IMR-90 (cell line): ENCODE data around the gene RSRC1. TPM values are rescaled to one million over a fixed set of nuclear protein-coding genes. Genes with fewer than 3 reads are reported as not detected.

Experiments used
- ATAC-seq: fragments of 200-7000 bp; cut with Tn5 transposase; 2 replicates; pipeline ENCODE4 v1.9.1; 2020; ENCODE audit warnings: low read depth, mild to moderate bottlenecking, moderate library complexity
- BruUV-seq: library from RNA; stranded (reverse); fragments of 400-500 nt; replicated peaks from 2 replicates; lab custom pipeline; 2021; lab: Mats Ljungman, UMichigan
- CTCF ChIA-PET: fragments of 300-600 bp; formaldehyde crosslinking; extraction: SDS; loops from one replicate; lab custom pipeline; 2021; ENCODE audit warnings: antibody characterized with exemption; lab: Yijun Ruan, JAX
- POLR2A ChIA-PET: fragments of 300-600 bp; sonication (Branson Sonifier 250); formaldehyde crosslinking; loops from one replicate; lab custom pipeline; 2022; ENCODE audit warnings: antibody characterized with exemption; ENCODE audit not compliant: unreplicated experiment; lab: Charles Lee
- DNase-seq: peaks from one replicate; pipeline ENCODE4 v3.0.0; 2013
- H2AFZ ChIP-seq: replicated peaks from 2 replicates; pipeline ENCODE3; 2013; ENCODE audit warnings: low read length, mild to moderate bottlenecking; ENCODE audit not compliant: poor library complexity
- H2AK5ac ChIP-seq: 2 replicates; pipeline ENCODE4 v1.6.1; 2013; ENCODE audit warnings: low read depth, low read length, inconsistent platforms
- H2AK9ac ChIP-seq: replicated peaks from 2 replicates; pipeline ENCODE3; 2013; ENCODE audit warnings: mild to moderate bottlenecking, low read depth, low read length, moderate library complexity; ENCODE audit not compliant: poor library complexity
- H2BK120ac ChIP-seq: 2 replicates; pipeline ENCODE4 v1.6.1; 2013; ENCODE audit warnings: low read depth, low read length, inconsistent platforms
- H2BK15ac ChIP-seq: 3 replicates; pipeline ENCODE4 v1.6.1; 2013; ENCODE audit warnings: low read depth, low read length, inconsistent platforms
- H2BK20ac ChIP-seq: 2 replicates; pipeline ENCODE4 v1.6.1; 2013; ENCODE audit warnings: low read depth, mild to moderate bottlenecking, inconsistent platforms, low read length, moderate library complexity
- H2BK5ac ChIP-seq: 2 replicates; pipeline ENCODE4 v1.6.1; 2013; ENCODE audit warnings: mild to moderate bottlenecking, low read depth, low read length, inconsistent platforms; ENCODE audit not compliant: poor library complexity, severe bottlenecking
- H3K14ac ChIP-seq: replicated peaks from 2 replicates; pipeline ENCODE4 v1.6.1; 2013; ENCODE audit warnings: low read depth, low read length, inconsistent platforms
- H3K18ac ChIP-seq: 2 replicates; pipeline ENCODE4 v1.6.1; 2013; ENCODE audit warnings: low read depth, low read length, control low read depth
- H3K23ac ChIP-seq: 2 replicates; pipeline ENCODE4 v1.6.1; 2013; ENCODE audit warnings: low read depth, low read length, inconsistent platforms
- H3K27ac ChIP-seq: 2 replicates; pipeline ENCODE4 v1.5.1; 2013; ENCODE audit warnings: mild to moderate bottlenecking, control low read depth, low read length; ENCODE audit not compliant: insufficient read depth
- H3K27me3 ChIP-seq: 2 replicates; pipeline ENCODE4 v1.6.1; 2013; ENCODE audit warnings: low read length; ENCODE audit not compliant: control insufficient read depth, insufficient read depth
- H3K36me3 ChIP-seq: 2 replicates; pipeline ENCODE4 v1.6.1; 2013; ENCODE audit warnings: low read length, mixed read lengths; ENCODE audit not compliant: control insufficient read depth, insufficient read depth
- H3K4ac ChIP-seq: 2 replicates; pipeline ENCODE4 v1.6.1; 2013; ENCODE audit warnings: low read depth, low read length, inconsistent platforms
- H3K4me1 ChIP-seq: 2 replicates; pipeline ENCODE4 v1.6.1; 2013; ENCODE audit warnings: low read length, mixed read lengths; ENCODE audit not compliant: control insufficient read depth, insufficient read depth
- H3K4me2 ChIP-seq: 2 replicates; pipeline ENCODE4 v1.6.1; 2013; ENCODE audit warnings: low read depth, mild to moderate bottlenecking, control low read depth, low read length, moderate library complexity
- H3K4me3 ChIP-seq: 2 replicates; pipeline ENCODE4 v1.5.1; 2013; ENCODE audit warnings: low read depth, mild to moderate bottlenecking, control low read depth, low read length, moderate library complexity; ENCODE audit not compliant: insufficient read depth
- H3K56ac ChIP-seq: 2 replicates; pipeline ENCODE4 v1.6.1; 2013; ENCODE audit warnings: low read length, inconsistent platforms; ENCODE audit not compliant: insufficient read depth; ENCODE audit errors: extremely low read depth
- H3K79me1 ChIP-seq, 2 experiments: 2 replicates each; pipeline ENCODE4 v1.6.1; 2013; ENCODE audit warnings: low read length in 2 of 2, inconsistent platforms in 1 of 2, low read depth in 1 of 2
- H3K9ac ChIP-seq: 2 replicates; pipeline ENCODE4 v1.6.1; 2013; ENCODE audit warnings: low read depth, low read length, control low read depth
- H3K9me1 ChIP-seq: 2 replicates; pipeline ENCODE4 v1.6.1; 2013; ENCODE audit warnings: low read length, inconsistent platforms; ENCODE audit not compliant: insufficient read depth
- H3K9me3 ChIP-seq: 2 replicates; pipeline ENCODE4 v1.6.1; 2013; ENCODE audit warnings: low read length; ENCODE audit not compliant: control insufficient read depth, insufficient read depth
- H4K20me1 ChIP-seq: 2 replicates; pipeline ENCODE4 v1.6.1; 2013; ENCODE audit warnings: low read length, inconsistent platforms; ENCODE audit not compliant: insufficient read depth
- H4K5ac ChIP-seq: 2 replicates; pipeline ENCODE4 v1.6.1; 2013; ENCODE audit warnings: mild to moderate bottlenecking, low read depth, low read length, control low read depth
- H4K8ac ChIP-seq, 2 experiments: 2 replicates each; pipeline ENCODE4 v1.6.1; 2013; ENCODE audit warnings: low read depth in 2 of 2, low read length in 2 of 2, control low read depth in 1 of 2, inconsistent platforms in 1 of 2
- H4K91ac ChIP-seq: 2 replicates; pipeline ENCODE4 v1.6.1; 2013; ENCODE audit warnings: low read depth, low read length, inconsistent platforms; ENCODE audit not compliant: insufficient read depth
- CEBPB ChIP-seq: IDR thresholded peaks from 2 replicates; pipeline ENCODE4 v1.6.1; 2012; ENCODE audit warnings: low read depth, low read length, improper control_type of control experiment
- CHD1 ChIP-seq: IDR thresholded peaks from 2 replicates; pipeline ENCODE4 v1.6.1; 2012; ENCODE audit warnings: low read depth, low read length, improper control_type of control experiment
- CTCF ChIP-seq: conservative IDR thresholded peaks from 2 replicates; pipeline ENCODE4 v1.5.1; 2012; ENCODE audit warnings: mild to moderate bottlenecking, low read depth, low read length, improper control_type of control experiment
- ELK1 ChIP-seq: fragments of 150-350 bp; IDR thresholded peaks from 2 replicates; pipeline ENCODE4 v1.6.1; 2016; ENCODE audit warnings: low read depth, mild to moderate bottlenecking, low read length, moderate library complexity, borderline replicate concordance
- FOS ChIP-seq: fragments of 150-350 bp; IDR thresholded peaks from 2 replicates; pipeline ENCODE4 v1.6.1; 2016; ENCODE audit warnings: low read depth, low read length
- MAFK ChIP-seq: IDR thresholded peaks from 2 replicates; pipeline ENCODE4 v1.6.1; 2012; ENCODE audit warnings: low read depth, low read length, improper control_type of control experiment
- NFE2L2 ChIP-seq: fragments of 150-350 bp; IDR thresholded peaks from 2 replicates; pipeline ENCODE4 v1.6.1; 2016; ENCODE audit warnings: low read depth, mild to moderate bottlenecking, low read length
- POLR2A ChIP-seq: IDR thresholded peaks from 2 replicates; pipeline ENCODE4 v1.6.1; 2012; ENCODE audit warnings: mild to moderate bottlenecking, low read depth, low read length
- RAD21 ChIP-seq: IDR thresholded peaks from 2 replicates; pipeline ENCODE4 v1.6.1; 2012; ENCODE audit warnings: low read length, improper control_type of control experiment
- RCOR1 ChIP-seq: IDR thresholded peaks from 2 replicates; pipeline ENCODE4 v1.6.1; 2012; ENCODE audit warnings: mild to moderate bottlenecking, low read length, improper control_type of control experiment; ENCODE audit not compliant: insufficient replicate concordance
- SMC3 ChIP-seq: fragments of 150-350 bp; IDR thresholded peaks from 2 replicates; pipeline ENCODE4 v1.6.1; 2016; ENCODE audit warnings: low read depth, mild to moderate bottlenecking, antibody characterized with exemption, low read length, moderate library complexity
- USF2 ChIP-seq: fragments of 150-350 bp; IDR thresholded peaks from 2 replicates; pipeline ENCODE4 v1.6.1; 2017; ENCODE audit warnings: mild to moderate bottlenecking, antibody characterized with exemption, low read length, low read depth
- WGBS, 2 experiments: methylation state at CpG; one replicate each; pipeline versions ENCODE4 v1.1.5 to v1.1.7; 2013; ENCODE audit warnings: missing lambda C conversion rate in 2 of 2; ENCODE audit not compliant: insufficient read length in 1 of 2; ENCODE audit errors: extremely low coverage in 2 of 2; 5-methylcytosine and 5-hydroxymethylcytosine counted together
- dilution Hi-C: fragments of 300-500 bp; cut with HindIII; formaldehyde crosslinking; loops from one replicate; pipeline ENCODE4 v1.14.3; 2018; ENCODE audit warnings: low sequenced_read_pairs; ENCODE audit not compliant: unreplicated experiment
- in situ Hi-C: fragments of 300-500 bp; cut with MboI; formaldehyde crosslinking; loops from 3 replicates; pipeline ENCODE4 v1.14.3; 2019; ENCODE audit warnings: low sequenced_read_pairs, inconsistent platforms, mixed read lengths
- intact Hi-C: fragments of 100-400 bp; cut with micrococcal nuclease; formaldehyde crosslinking; loops from 2 replicates; pipeline ENCODE4 v1.10.0; 2022
- polyA plus RNA-seq, 3 experiments: library from polyadenylated mRNA; depleted of rRNA; stranded (reverse); fragments of >200 nt; gene quantifications; 2 replicates each; pipeline ENCODE4 v1.2.3, GENCODE V29; 2012; ENCODE audit warnings: low replicate concordance in 1 of 3
- total RNA-seq: library from RNA; depleted of rRNA; stranded (reverse); fragments of >200 nt; gene quantifications from 2 replicates; pipeline ENCODE4 v1.2.3, GENCODE V29; 2012

The RSRC1 gene
- total and polyA plus RNA-seq, 2 of the 4 experiments (the other 2 are of a cell fraction) = 3.8 to 41.8 TPM

GRCh38 chr3:158347966-158348365 lies 238.1 kb downstream of the RSRC1 start:
- no peak overlapping the region for H2AK9ac ChIP-seq
- in situ Hi-C loops (no loop called here), intact Hi-C loops (no loop called here), dilution Hi-C loops (no loop called here)
- no peak overlapping the region for H2AFZ ChIP-seq
- no peaks in the 10 kb centered on the region for H3K79me1 ChIP-seq
- H2BK15ac ChIP-seq = no peak overlapping the region
- CTCF ChIA-PET = no interaction called here
- H3K36me3 ChIP-seq = no peaks in the 10 kb centered on the region
- no peak overlapping the region for H2AK5ac ChIP-seq
- DNase-seq (peak; percentile 11), ATAC-seq (no peak)
- H2BK120ac ChIP-seq = no peak overlapping the region
- no TSS peak for BruUV-seq
- H3K56ac ChIP-seq = no peak overlapping the region
- no peak overlapping the region for H2BK5ac ChIP-seq
- H3K4ac ChIP-seq = no peak overlapping the region
- no peak overlapping the region for H3K4me3 ChIP-seq
- no peak overlapping the region for H2BK20ac ChIP-seq
- no peak overlapping the region for H3K4me2 ChIP-seq
- H3K23ac ChIP-seq = no peak overlapping the region
- POLR2A ChIA-PET = no interaction called here
- no peak overlapping the region for H3K18ac ChIP-seq
- H3K4me1 ChIP-seq = no peaks in the 10 kb centered on the region
- no peak overlapping the region for H3K9ac ChIP-seq
- no peaks in the 10 kb centered on the region for H3K27me3 ChIP-seq
- no peaks in the 10 kb centered on the region for H3K9me1 ChIP-seq
- H3K14ac ChIP-seq = no peak overlapping the region
- no peak overlapping the region for H4K91ac ChIP-seq
- WGBS, 2 experiments = no CpG with 5 or more reads among the region's 1 CpG
- H3K9me3 ChIP-seq = no peaks in the 10 kb centered on the region
- TF ChIP-seq CEBPB = no peak
- TF ChIP-seq NFE2L2 = no peak
- no peak for TF ChIP-seq FOS
- TF ChIP-seq ELK1 = no peak
- no peak for TF ChIP-seq CHD1
- no peak for TF ChIP-seq SMC3
- no peak for TF ChIP-seq MAFK
- no peak for TF ChIP-seq USF2
- TF ChIP-seq CTCF = no peak
- TF ChIP-seq RCOR1 = no peak
- TF ChIP-seq RAD21 = no peak
- TF ChIP-seq POLR2A = no peak
- no peak overlapping the region for H4K5ac ChIP-seq
- no peak overlapping the region for H4K8ac ChIP-seq
- H4K20me1 ChIP-seq = no peaks in the 10 kb centered on the region
- no peak overlapping the region for H3K27ac ChIP-seq
